ENCODE measurements around the gene ZP2.
A peak's percentile ranks its signal among the peaks of the same experiment; 100 is the strongest.
"Not testable (repeated sequence)": the region's sequence is repeated elsewhere in the genome, so short reads cannot be mapped to it uniquely, and the experiment has no call there.

Gene ZP2

GRCh38 chr16:21199607-21200218 lies 11.7 kb downstream of the ZP2 start:
- TF ChIP-seq, protein P1, sequence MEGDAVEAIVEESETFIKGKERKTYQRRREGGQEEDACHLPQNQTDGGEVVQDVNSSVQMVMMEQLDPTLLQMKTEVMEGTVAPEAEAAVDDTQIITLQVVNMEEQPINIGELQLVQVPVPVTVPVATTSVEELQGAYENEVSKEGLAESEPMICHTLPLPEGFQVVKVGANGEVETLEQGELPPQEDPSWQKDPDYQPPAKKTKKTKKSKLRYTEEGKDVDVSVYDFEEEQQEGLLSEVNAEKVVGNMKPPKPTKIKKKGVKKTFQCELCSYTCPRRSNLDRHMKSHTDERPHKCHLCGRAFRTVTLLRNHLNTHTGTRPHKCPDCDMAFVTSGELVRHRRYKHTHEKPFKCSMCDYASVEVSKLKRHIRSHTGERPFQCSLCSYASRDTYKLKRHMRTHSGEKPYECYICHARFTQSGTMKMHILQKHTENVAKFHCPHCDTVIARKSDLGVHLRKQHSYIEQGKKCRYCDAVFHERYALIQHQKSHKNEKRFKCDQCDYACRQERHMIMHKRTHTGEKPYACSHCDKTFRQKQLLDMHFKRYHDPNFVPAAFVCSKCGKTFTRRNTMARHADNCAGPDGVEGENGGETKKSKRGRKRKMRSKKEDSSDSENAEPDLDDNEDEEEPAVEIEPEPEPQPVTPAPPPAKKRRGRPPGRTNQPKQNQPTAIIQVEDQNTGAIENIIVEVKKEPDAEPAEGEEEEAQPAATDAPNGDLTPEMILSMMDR (IDR thresholded peaks at IDR 0.05; ENCODE audit: low read length, missing control alignments): no peak
- H3K4me3 ChIP-seq (replicated peaks; ENCODE audit: low read depth, low read length): no peak overlapping the region
- no peak for DNase-seq (ENCODE audit: low read depth)

- TF ChIP-seq, protein P1 (IDR thresholded peaks at IDR 0.05; ENCODE audit: low read length, missing control alignments): no peak
- DNase-seq (ENCODE audit: low read depth): no peak
- H3K4me3 ChIP-seq (replicated peaks; ENCODE audit: low read depth, low read length): no peak overlapping the region
Observed at GRCh38 chr16:21197621-21198020, 13.8 kb downstream of the ZP2 start.

GRCh38 chr16:21197112-21197511 lies 14.3 kb downstream of the ZP2 start:
- TF ChIP-seq, protein P1 (IDR thresholded peaks at IDR 0.05; ENCODE audit: low read length, missing control alignments): no peak
- H3K4me3 ChIP-seq (replicated peaks; ENCODE audit: low read depth, low read length): no peak overlapping the region
- DNase-seq (ENCODE audit: low read depth): no peak

DNA sequence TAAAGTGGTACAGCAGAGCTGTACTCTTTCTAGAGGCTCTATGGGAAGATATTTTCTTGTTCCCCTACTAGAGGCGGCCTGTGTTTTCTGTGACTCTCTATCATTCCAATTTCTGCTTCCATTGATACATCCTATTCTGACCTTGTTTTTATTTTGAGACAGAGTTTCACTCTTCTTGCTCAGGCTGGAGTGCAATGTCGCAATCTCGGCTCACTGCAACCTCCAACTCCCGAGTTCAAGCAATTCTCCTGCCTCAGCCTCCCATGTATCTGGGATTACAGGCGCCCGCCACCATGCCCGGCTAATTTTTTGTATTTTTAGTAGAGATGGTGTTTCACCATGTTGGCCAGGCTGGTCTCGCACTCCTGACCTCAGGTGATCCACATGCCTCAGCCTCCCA lies 16.0 kb downstream of the ZP2 start:
- not testable (repeated sequence) for H3K4me3 ChIP-seq (replicated peaks; ENCODE audit: low read depth, low read length); DNase-seq (ENCODE audit: low read depth)

GRCh38 chr16:21194771-21195301 lies 16.5 kb downstream of the ZP2 start:
- peak; percentile 7 for DNase-seq (ENCODE audit: low read depth)
- H3K4me3 ChIP-seq (replicated peaks; ENCODE audit: low read depth, low read length): no peak overlapping the region
- TF ChIP-seq, protein P1 (IDR thresholded peaks at IDR 0.05; ENCODE audit: low read length, missing control alignments): no peak

DNA sequence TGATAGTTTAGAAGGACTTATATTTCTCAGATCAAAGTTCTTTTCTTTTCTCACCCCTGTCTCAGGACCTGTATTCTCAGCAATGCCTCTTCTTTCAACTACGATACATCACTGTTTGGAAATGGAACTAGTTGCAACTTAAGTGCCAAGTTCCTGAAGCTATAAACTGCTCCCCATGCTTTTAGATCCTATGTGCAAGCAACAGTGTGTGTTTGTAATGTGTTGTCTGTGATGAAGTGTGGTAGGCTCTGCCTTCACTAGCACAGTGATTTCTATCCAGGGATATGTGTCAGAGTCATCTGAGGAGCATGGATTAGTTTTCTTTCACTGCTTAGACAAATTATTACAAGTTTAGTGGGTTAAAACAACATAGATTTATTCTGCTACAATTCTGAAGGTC lies 18.4 kb downstream of the ZP2 start:
- no peak overlapping the region for H3K4me3 ChIP-seq (replicated peaks; ENCODE audit: low read depth, low read length)
- DNase-seq (ENCODE audit: low read depth): no peak
- TF ChIP-seq, protein P1 (IDR thresholded peaks at IDR 0.05; ENCODE audit: low read length, missing control alignments): no peak

DNA sequence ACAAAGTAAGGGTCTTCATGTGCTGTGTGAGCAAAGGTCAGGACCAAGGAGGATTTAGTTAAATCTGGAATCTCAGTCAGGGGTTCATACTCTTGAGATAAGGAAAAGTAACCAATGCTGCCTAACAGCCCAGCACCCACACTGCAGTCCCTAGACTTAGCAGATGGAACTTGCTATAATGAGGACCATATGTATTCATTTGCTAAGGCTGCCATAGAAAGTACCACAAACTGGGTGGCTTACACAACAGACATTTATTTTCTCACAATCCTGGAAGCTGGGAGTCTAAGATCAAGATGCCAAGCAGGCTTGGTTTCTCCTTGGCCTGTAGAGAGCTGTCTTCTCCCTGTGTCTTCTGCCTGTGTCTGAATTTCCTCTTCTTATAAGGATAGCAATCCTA lies 20.8 kb downstream of the ZP2 start:
- H3K4me3 ChIP-seq (replicated peaks; ENCODE audit: low read depth, low read length): no peak overlapping the region
- no peak for DNase-seq (ENCODE audit: low read depth)

More for the DNA sequence above, 20.8 kb downstream of the ZP2 start:
- TF ChIP-seq, protein P1 (IDR thresholded peaks at IDR 0.05; ENCODE audit: low read length, missing control alignments): no peak

Data from fibroblast of pulmonary artery (primary cell).